Measurements from ENCODE around the gene GUSB. TPM values are rescaled to one million over a fixed set of nuclear protein-coding genes. Genes with fewer than 3 reads are reported as not detected.
A peak's percentile ranks its signal among the peaks of the same experiment; 100 is the strongest.

The GUSB gene
- total RNA-seq, 1 experiment from 2014 or later, result 62.0 TPM

DNA sequence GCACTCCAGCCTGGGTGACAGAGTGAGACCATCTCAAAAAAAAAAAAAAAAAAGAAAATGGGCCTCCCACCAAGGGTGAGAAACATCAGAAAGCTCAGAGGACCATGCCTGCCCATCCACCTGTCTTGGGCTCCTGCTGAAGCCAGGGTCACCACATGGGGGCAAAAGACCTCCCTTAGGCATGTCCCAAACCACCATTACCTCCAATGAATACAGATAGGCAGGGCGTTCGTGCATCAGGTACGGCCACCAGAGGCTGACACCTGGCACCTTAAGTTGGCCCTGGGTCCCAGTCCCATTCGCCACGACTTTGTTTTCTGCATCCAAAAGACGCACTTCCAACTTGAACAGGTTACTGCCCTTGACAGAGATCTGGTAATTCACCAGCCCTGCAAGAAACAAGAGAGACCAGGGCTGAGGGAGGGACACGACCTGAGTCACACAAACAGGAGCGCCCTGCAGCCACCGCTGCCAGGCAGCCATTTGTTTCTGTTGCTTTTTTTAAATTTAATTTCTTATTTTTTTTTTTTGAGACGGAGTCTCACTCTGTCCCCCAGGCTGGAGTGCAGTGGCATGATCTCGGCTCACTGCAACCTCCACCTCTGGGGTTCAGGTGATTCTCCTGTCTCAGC lies 6.1 kb downstream of the GUSB start:
- no peak overlapping the region for H2BK5ac ChIP-seq (ENCODE audit: insufficient read length, low read length)
- H4K20me1 ChIP-seq (ENCODE audit: control insufficient read depth, insufficient read depth, insufficient read length), result peaks cover 5% of the 10 kb centered on the region
- H2BK20ac ChIP-seq (ENCODE audit: low read depth, low read length, poor library complexity, severe bottlenecking), result no peak overlapping the region
- no peak overlapping the region for H2BK15ac ChIP-seq (ENCODE audit: low read depth, low read length)
- no peaks in the 10 kb centered on the region for H3K79me2 ChIP-seq (ENCODE audit: insufficient read depth, low read length)
- no peak overlapping the region for H4K5ac ChIP-seq (ENCODE audit: insufficient read length, low read depth, low read length)
- H3K36me3 Mint-ChIP-seq (ENCODE audit: insufficient read depth in 1 of 3, low read depth in 3 of 3), result peaks cover 36 to 67% (median 56%) of the 10 kb centered on the region in 3 experiments; a peak in 6 of 7 replicates
- H3K4me2 ChIP-seq (ENCODE audit: insufficient read depth, insufficient read length, low read length), result no peak overlapping the region
- H2AK5ac ChIP-seq (ENCODE audit: insufficient read length, low read length), result no peak overlapping the region
- H3K14ac ChIP-seq (ENCODE audit: insufficient read depth, low read length), result no peak overlapping the region
- H3K27ac ChIP-seq (ENCODE audit: insufficient read length, low read depth, low read length), result no peak overlapping the region
- no peak overlapping the region for H4K91ac ChIP-seq (ENCODE audit: insufficient read length, low read depth, low read length)
- no peak overlapping the region for H3K56ac ChIP-seq (ENCODE audit: insufficient read length, low read depth, low read length)
- H2AFZ ChIP-seq (ENCODE audit: low read length), result no peak overlapping the region
- H2BK12ac ChIP-seq (ENCODE audit: insufficient read length, low read depth, low read length), result no peak overlapping the region
- H3K27me3 ChIP-seq (ENCODE audit: insufficient read depth, low read length), result no peaks in the 10 kb centered on the region
- no peaks in the 10 kb centered on the region for H3K9me3 Mint-ChIP-seq
- no peak overlapping the region for H3K9ac ChIP-seq (ENCODE audit: extremely low read depth, insufficient read length, low read length)
- H3K27me3 Mint-ChIP-seq (ENCODE audit: low read depth), result no peaks in the 10 kb centered on the region
- peaks cover 1 to 2% of the 10 kb centered on the region in 2 experiments; a peak in 2 of 4 replicates for H3K4me1 Mint-ChIP-seq
- H3K4me1 ChIP-seq (ENCODE audit: insufficient read depth, low read length), result no peaks in the 10 kb centered on the region
- no peak overlapping the region for H3K18ac ChIP-seq (ENCODE audit: insufficient read length, low read depth, low read length)
- H2BK120ac ChIP-seq (ENCODE audit: low read depth, low read length, poor library complexity, severe bottlenecking), result no peak overlapping the region
- H3K27ac Mint-ChIP-seq, result no peak overlapping the region
- WGBS (ENCODE audit: extremely low coverage, insufficient read length, low lambda C conversion rate), result no CpG with 5 or more reads among the region's 11 CpGs
- H4K8ac ChIP-seq (replicated peaks; ENCODE audit: insufficient read length, low read depth, low read length), result no peak overlapping the region
- no peaks in the 10 kb centered on the region for H3K9me3 ChIP-seq (ENCODE audit: control insufficient read depth, low read depth, low read length)
- H3K23me2 ChIP-seq (ENCODE audit: insufficient read length, low read depth, low read length, poor library complexity, severe bottlenecking), result no peaks in the 10 kb centered on the region
- no peak overlapping the region for H3K4me3 Mint-ChIP-seq
- H3T11ph ChIP-seq (ENCODE audit: low read length), result no peak overlapping the region
- H3K4ac ChIP-seq (ENCODE audit: low read depth, low read length), result no peak overlapping the region
- peaks cover 3% of the 10 kb centered on the region for H3K79me1 ChIP-seq (ENCODE audit: insufficient read depth, low read depth, low read length, poor library complexity, severe bottlenecking)
- peak; percentile 30 for DNase-seq
- 0 out of 3 replicates have a peak, but pooled peaks have one; percentile 17 for TF ChIP-seq CTCF (conservative IDR thresholded peaks at IDR 0.05)
- no peak overlapping the region for H3K23ac ChIP-seq (ENCODE audit: insufficient read length, low read depth, low read length)
